SK-N-SH (cell line): ENCODE measurements around the gene KRTAP5-4. TPM values are rescaled to one million over a fixed set of nuclear protein-coding genes. Genes with fewer than 3 reads are reported as not detected.

Experiments
- CTCF ChIA-PET: fragments of 300-600, 350-600 bp; formaldehyde crosslinking; extraction: SDS; loops from one replicate; lab custom pipeline; 2021; lab: Yijun Ruan, JAX
- POLR2A ChIA-PET: fragments of 350-600 bp; sonication (Branson Sonifier 250); formaldehyde crosslinking; extraction: SDS; loops from one replicate; lab custom pipeline; 2020; ENCODE audit warnings: antibody characterized with exemption, inconsistent platforms; lab: Yijun Ruan, JAX
- DNase-seq: peaks from one replicate; pipeline ENCODE4 v3.0.0; 2012
- H2AFZ ChIP-seq: fragments of 200-600 bp; sonication (generic); 2 replicates; pipeline ENCODE4 v1.8.1; 2016; ENCODE audit warnings: antibody characterized with exemption, mild to moderate bottlenecking, low read depth
- H3F3A ChIP-seq: fragments of 200-600 bp; sonication (generic); replicated peaks from 2 replicates; pipeline ENCODE3; 2016; ENCODE audit warnings: antibody characterized with exemption, mild to moderate bottlenecking; ENCODE audit not compliant: insufficient read depth
- H3K27ac ChIP-seq, 2 experiments: fragments of 200-500 bp in 1 of 2; fragments of 200-600 bp in 1 of 2; sonication (Bioruptor generic) in 1 of 2; sonication (generic), shearing (Covaris generic) in 1 of 2; 2 replicates each; pipeline versions ENCODE4 v1.5.1 to v1.6.1; 2014 to 2016; ENCODE audit warnings: low read depth in 2 of 2, inconsistent platforms in 1 of 2, low read length in 1 of 2, mild to moderate bottlenecking in 1 of 2, mixed read lengths in 1 of 2
- H3K27me3 ChIP-seq: fragments of 200-600 bp; sonication (generic), shearing (Covaris generic); 2 replicates; pipeline ENCODE4 v1.6.1; 2016; ENCODE audit warnings: mixed run types; ENCODE audit not compliant: insufficient read depth
- H3K36me3 ChIP-seq, 2 experiments: fragments of 200-500 bp in 1 of 2; fragments of 200-600 bp in 1 of 2; sonication (Bioruptor generic) in 1 of 2; sonication (generic) in 1 of 2; replicated peaks in 1 of 2; 2 replicates each; pipeline versions ENCODE3 to v1.5.1; 2014 to 2016; ENCODE audit warnings: low read length in 1 of 2, mild to moderate bottlenecking in 1 of 2; ENCODE audit not compliant: insufficient read depth in 2 of 2, control insufficient read depth in 1 of 2
- H3K4me1 ChIP-seq, 2 experiments: fragments of 200-500 bp in 1 of 2; fragments of 200-600 bp in 1 of 2; sonication (Bioruptor generic) in 1 of 2; sonication (generic), shearing (Covaris generic) in 1 of 2; 2 replicates each; pipeline versions ENCODE4 v1.5.1 to v1.6.1; 2014 to 2016; ENCODE audit warnings: low read depth in 1 of 2, low read length in 1 of 2, mixed run types in 1 of 2; ENCODE audit not compliant: insufficient read depth in 2 of 2, control insufficient read depth in 1 of 2
- H3K4me2 ChIP-seq: fragments of 200-600 bp; sonication (generic), shearing (Covaris generic); 2 replicates; pipeline ENCODE4 v1.6.1; 2017; ENCODE audit warnings: mixed run types
- H3K4me3 ChIP-seq, 2 experiments: fragments of 200-500 bp in 1 of 2; fragments of 200-600 bp in 1 of 2; sonication (Bioruptor generic) in 1 of 2; sonication (generic), shearing (Covaris generic) in 1 of 2; 2 replicates each; pipeline versions ENCODE4 v1.5.1 to v1.8.1; 2014 to 2016; ENCODE audit warnings: low read depth in 2 of 2, inconsistent platforms in 1 of 2, low read length in 1 of 2, mild to moderate bottlenecking in 1 of 2, mixed read lengths in 1 of 2, moderate library complexity in 1 of 2
- H3K79me2 ChIP-seq: fragments of 200-600 bp; sonication (generic); 2 replicates; pipeline ENCODE4 v1.8.1; 2017; ENCODE audit warnings: mild to moderate bottlenecking; ENCODE audit not compliant: insufficient read depth
- H3K9ac ChIP-seq: fragments of 200-600 bp; sonication (generic); 2 replicates; pipeline ENCODE4 v1.6.1; 2017; ENCODE audit warnings: mixed run types
- H3K9me2 ChIP-seq: fragments of 200-600 bp; sonication (generic); 2 replicates; pipeline ENCODE4 v1.6.1; 2017; ENCODE audit warnings: mixed run types
- H3K9me3 ChIP-seq: fragments of 200-600 bp; sonication (generic); 2 replicates; pipeline ENCODE4 v1.6.1; 2017; ENCODE audit warnings: mixed run types, mild to moderate bottlenecking, moderate library complexity
- H4K20me1 ChIP-seq: fragments of 200-600 bp; sonication (generic); 2 replicates; pipeline ENCODE4 v1.6.1; 2017; ENCODE audit warnings: mild to moderate bottlenecking, mixed run types; ENCODE audit not compliant: insufficient read depth
- ELF1 ChIP-seq: IDR thresholded peaks from 2 replicates; pipeline ENCODE4 v1.4.0; 2012
- EZH2phosphoT487 ChIP-seq: fragments of 200-600 bp; sonication (generic); IDR thresholded peaks from 2 replicates; pipeline ENCODE4 v1.6.1; 2017; ENCODE audit warnings: low read depth, mixed run types, mild to moderate bottlenecking, antibody characterized with exemption, moderate library complexity, borderline replicate concordance
- FOSL2 ChIP-seq: IDR thresholded peaks from 2 replicates; pipeline ENCODE4 v1.4.0; 2012; ENCODE audit warnings: low read depth, mild to moderate bottlenecking, moderate library complexity, borderline replicate concordance
- FOXJ3 ChIP-seq: sonication (generic); formaldehyde crosslinking; IDR thresholded peaks from 2 replicates; pipeline ENCODE4 v1.5.1; 2020; ENCODE audit warnings: mild to moderate bottlenecking, missing genetic modification reagents
- FOXM1 ChIP-seq: IDR thresholded peaks from 2 replicates; pipeline ENCODE4 v1.4.0; 2012; ENCODE audit warnings: low read depth, mild to moderate bottlenecking
- GABPA ChIP-seq: IDR thresholded peaks from 2 replicates; pipeline ENCODE4 v1.4.0; 2012; ENCODE audit warnings: low read depth, mild to moderate bottlenecking
- GATA2 ChIP-seq: sonication (generic); formaldehyde crosslinking; IDR thresholded peaks from 2 replicates; pipeline ENCODE4 v1.5.0; 2020; ENCODE audit warnings: mild to moderate bottlenecking, missing genetic modification reagents
- IRF3 ChIP-seq: fragments of 150-350 bp; IDR thresholded peaks from 2 replicates; pipeline ENCODE4 v1.6.1; 2016; ENCODE audit warnings: mild to moderate bottlenecking, low read depth, low read length
- JUND ChIP-seq: IDR thresholded peaks from 2 replicates; pipeline ENCODE4 v1.4.0; 2012
- NRF1 ChIP-seq: IDR thresholded peaks from 2 replicates; pipeline ENCODE4 v1.6.1; 2012; ENCODE audit warnings: low read depth, mild to moderate bottlenecking, low read length
- POLR2AphosphoS5 ChIP-seq: IDR thresholded peaks from 2 replicates; pipeline ENCODE4 v1.6.1; 2012; ENCODE audit warnings: low read depth, low read length
- RFX5 ChIP-seq: IDR thresholded peaks from 2 replicates; pipeline ENCODE4 v1.6.1; 2012; ENCODE audit warnings: mild to moderate bottlenecking, improper control_type of control experiment, low read length
- RXRA ChIP-seq: IDR thresholded peaks from 2 replicates; pipeline ENCODE4 v1.4.0; 2012; ENCODE audit warnings: low read depth, mild to moderate bottlenecking, borderline replicate concordance
- SIN3A ChIP-seq: IDR thresholded peaks from 2 replicates; pipeline ENCODE4 v1.6.1; 2012; ENCODE audit warnings: low read depth, mild to moderate bottlenecking, low read length, moderate library complexity, borderline replicate concordance
- TCF12 ChIP-seq: IDR thresholded peaks from 2 replicates; pipeline ENCODE4 v1.4.0; 2012
- TEAD4 ChIP-seq: IDR thresholded peaks from 2 replicates; pipeline ENCODE4 v1.4.0; 2012; ENCODE audit warnings: mild to moderate bottlenecking, borderline replicate concordance; ENCODE audit not compliant: insufficient read depth
- USF1 ChIP-seq: IDR thresholded peaks from 2 replicates; pipeline ENCODE4 v1.4.0; 2012; ENCODE audit warnings: low read depth, borderline replicate concordance
- USF2 ChIP-seq: fragments of 150-350 bp; IDR thresholded peaks from 2 replicates; pipeline ENCODE4 v1.6.1; 2017; ENCODE audit warnings: antibody characterized with exemption, low read length, low read depth, borderline replicate concordance
- WGBS: methylation state at CpG from one replicate; pipeline ENCODE4 v1.1.6; 2017; ENCODE audit warnings: low lambda C conversion rate; 5-methylcytosine and 5-hydroxymethylcytosine counted together
- polyA plus RNA-seq, 3 experiments: library from polyadenylated mRNA; depleted of rRNA; stranded (reverse); fragments of >200 nt; gene quantifications; 2 replicates each; pipeline ENCODE4 v1.2.3, GENCODE V29; 2012

KRTAP5-4 gene
- polyA plus RNA-seq, 1 of the 3 experiments (the other 2 are of a cell fraction): not detected

GRCh38 chr11:1636291-1636950 lies 14.5 kb upstream of the KRTAP5-4 start:
- H3K79me2 ChIP-seq: no peaks in the 10 kb centered on the region
- POLR2A ChIA-PET: no interaction called here
- H2AFZ ChIP-seq: no peak overlapping the region
- H3K9me2 ChIP-seq: no peaks in the 10 kb centered on the region
- no peaks in the 10 kb centered on the region for H3F3A ChIP-seq
- no peaks in the 10 kb centered on the region for H3K36me3 ChIP-seq
- H3K27ac ChIP-seq: no peak overlapping the region
- no peak for DNase-seq
- TF ChIP-seq USF1: no peak
- TF ChIP-seq FOXM1: no peak
- TF ChIP-seq POLR2AphosphoS5: no peak
- TF ChIP-seq IRF3: no peak
- no peak for TF ChIP-seq ELF1
- TF ChIP-seq FOXJ3 (CRISPR knock-in tag): no peak
- no peak for TF ChIP-seq FOSL2
- no peak for TF ChIP-seq USF2
- no peak for TF ChIP-seq JUND
- TF ChIP-seq TCF12: no peak
- TF ChIP-seq GATA2 (CRISPR knock-in tag): no peak
- TF ChIP-seq EZH2phosphoT487: no peak
- WGBS: 74% methylated on average over 19 of the region's 19 CpGs
- peaks cover 13% of the 10 kb centered on the region; the same call in 1 of the 2 replicates for H3K27me3 ChIP-seq
- peaks cover 0 to 25% of the 10 kb centered on the region in 2 experiments; a peak in 1 of 4 replicates for H3K4me1 ChIP-seq
- no peaks in the 10 kb centered on the region for H3K9me3 ChIP-seq
- H3K4me3 ChIP-seq: no peak overlapping the region
- no peaks in the 10 kb centered on the region for H4K20me1 ChIP-seq
- CTCF ChIA-PET: interaction anchor here (1.2 to 4.9 kb wide), 3 partner anchors 9 to 515 kb away, joined by 4 to 49 read pairs (median 8); partner anchors contain the start of gene KRTAP5-5
- no peak overlapping the region for H3K4me2 ChIP-seq
- no peak overlapping the region for H3K9ac ChIP-seq

- Histone ChIP-seq H3K4me1 (peaks cover 0 to 14% of the 10 kb centered on the region in 2 experiments; a peak in 1 of 4 replicates), H4K20me1 (no peaks in the 10 kb centered on the region), H3K27ac (no peak overlapping the region)
- no peak for DNase-seq
- TF ChIP-seq GABPA (no peak), SIN3A (no peak), ELF1 (no peak), POLR2AphosphoS5 (no peak), TEAD4 (no peak), RXRA (no peak), RFX5 (no peak), NRF1 (no peak)
- TF ChIP-seq, all 33 proteins: peak for 0
- Histone ChIP-seq H3K9me3 (no peaks in the 10 kb centered on the region), H3K36me3 (no peaks in the 10 kb centered on the region), H3K9ac (no peak overlapping the region), H3K79me2 (no peaks in the 10 kb centered on the region), H3K27me3 (peaks cover 19% of the 10 kb centered on the region; the same call in 1 of the 2 replicates), H3K9me2 (no peaks in the 10 kb centered on the region), H3K4me3 (no peak overlapping the region), H3K4me2 (no peak overlapping the region), H2AFZ (no peak overlapping the region), H3F3A (no peaks in the 10 kb centered on the region)
- ChIA-PET POLR2A (interaction anchor here (0.7 kb wide), 1 partner anchor 26 kb away, joined by 3 read pairs; the partner anchor contains the start of gene KRTAP5-3), CTCF (interaction anchor here (1.2 to 3.2 kb wide), 5 partner anchors 19 to 517 kb away, joined by 3 to 19 read pairs (median 9); no protein-coding TSS in a partner anchor)
- WGBS: 63% methylated on average over 9 of the region's 10 CpGs
Observed at GRCh38 chr11:1633864-1634263, 11.9 kb upstream of the KRTAP5-4 start.
